HG03575 (cell line): Measurements from ENCODE around the gene SRRM4.

Experiments used
- ATAC-seq: cut with Tn5 transposase; IDR thresholded peaks from one replicate; pipeline ENCODE4 v1.9.1; 2021; ENCODE audit not compliant: unreplicated experiment, insufficient number of reproducible peaks, low FRiP score; ENCODE audit errors: extremely low read depth

SRRM4 gene

GRCh38 chr12:119052001-119052400 is 70.7 kb downstream of the SRRM4 start:
- ATAC-seq, result no peak

- no peak for ATAC-seq
Observed at GRCh38 chr12:119055977-119056376, 74.6 kb downstream of the SRRM4 start.

- no peak for ATAC-seq
Observed at GRCh38 chr12:119060847-119061796, 79.8 kb downstream of the SRRM4 start.

- no peak for ATAC-seq
Observed at GRCh38 chr12:119068129-119068856, 87.0 kb downstream of the SRRM4 start.

GRCh38 chr12:119069147-119069642 is 87.9 kb downstream of the SRRM4 start:
- ATAC-seq, result no peak

GRCh38 chr12:119071176-119071575 is 89.8 kb downstream of the SRRM4 start:
- ATAC-seq, result no peak

GRCh38 chr12:119071638-119072231 is 90.4 kb downstream of the SRRM4 start:
- no peak for ATAC-seq

GRCh38 chr12:119072440-119072839 is 91.1 kb downstream of the SRRM4 start:
- ATAC-seq, result no peak

- no peak for ATAC-seq
Observed at GRCh38 chr12:119075222-119075787, 94.0 kb downstream of the SRRM4 start.

- ATAC-seq, result no peak
Observed at GRCh38 chr12:119075918-119076317, 94.6 kb downstream of the SRRM4 start.

GRCh38 chr12:119079530-119079929 is 98.2 kb downstream of the SRRM4 start:
- no peak for ATAC-seq

GRCh38 chr12:119082016-119082415 is 100.7 kb downstream of the SRRM4 start:
- no peak for ATAC-seq

GRCh38 chr12:119082496-119082895 is 101.2 kb downstream of the SRRM4 start:
- ATAC-seq, result no peak

GRCh38 chr12:119088685-119089379 is 107.5 kb downstream of the SRRM4 start:
- ATAC-seq, result no peak

- ATAC-seq, result no peak
Observed at GRCh38 chr12:119089380-119090013, 108.2 kb downstream of the SRRM4 start.

- no peak for ATAC-seq
Observed at GRCh38 chr12:119090276-119090675, 108.9 kb downstream of the SRRM4 start.

GRCh38 chr12:119090865-119091264 is 109.5 kb downstream of the SRRM4 start:
- ATAC-seq, result no peak
